Islet precursor cell (in vitro differentiated cells): ENCODE data around the gene MSI2.

ENCODE experiments used
- DNase-seq: peaks from one replicate; pipeline ENCODE4 v3.0.0-alpha.2; 2018

Gene MSI2

DNA sequence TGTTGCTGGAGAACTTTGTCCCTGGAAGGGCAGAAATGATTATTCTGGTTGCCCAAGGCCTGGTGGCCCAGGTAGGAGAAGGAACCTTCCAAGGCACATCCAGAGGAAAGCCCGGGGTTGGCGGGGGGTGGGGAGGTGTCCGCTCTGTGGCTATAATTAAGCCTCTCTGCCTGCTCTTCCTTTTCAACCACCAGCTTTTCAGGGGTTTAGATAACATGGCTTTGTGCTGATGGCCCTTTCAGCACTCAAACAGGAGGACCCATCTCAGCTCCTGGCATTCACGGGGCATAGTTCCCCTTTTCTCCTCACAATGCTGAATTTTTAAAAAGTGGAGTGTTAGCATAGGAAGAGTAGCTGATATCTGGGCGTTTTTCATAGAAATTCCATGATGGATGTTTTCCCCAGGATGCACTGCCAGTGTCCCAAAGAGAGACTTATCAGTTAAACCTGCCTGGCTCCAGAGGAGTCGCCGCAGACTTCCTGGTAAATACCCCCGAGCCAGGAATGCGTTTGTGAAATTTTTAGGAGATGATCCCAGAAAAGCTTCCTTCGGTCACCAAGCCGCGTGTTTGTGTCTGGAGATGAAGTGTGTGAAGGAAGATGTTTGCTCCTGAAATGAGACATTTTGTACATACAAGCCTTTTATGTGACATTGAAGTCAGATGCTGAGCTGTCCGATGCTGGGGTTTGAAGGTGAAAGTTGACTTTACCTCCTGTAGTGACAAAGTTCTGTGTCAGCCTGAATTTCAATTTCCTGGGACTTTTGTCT lies 188.5 kb downstream of the MSI2 start:
- peak; percentile 91 for DNase-seq

DNA sequence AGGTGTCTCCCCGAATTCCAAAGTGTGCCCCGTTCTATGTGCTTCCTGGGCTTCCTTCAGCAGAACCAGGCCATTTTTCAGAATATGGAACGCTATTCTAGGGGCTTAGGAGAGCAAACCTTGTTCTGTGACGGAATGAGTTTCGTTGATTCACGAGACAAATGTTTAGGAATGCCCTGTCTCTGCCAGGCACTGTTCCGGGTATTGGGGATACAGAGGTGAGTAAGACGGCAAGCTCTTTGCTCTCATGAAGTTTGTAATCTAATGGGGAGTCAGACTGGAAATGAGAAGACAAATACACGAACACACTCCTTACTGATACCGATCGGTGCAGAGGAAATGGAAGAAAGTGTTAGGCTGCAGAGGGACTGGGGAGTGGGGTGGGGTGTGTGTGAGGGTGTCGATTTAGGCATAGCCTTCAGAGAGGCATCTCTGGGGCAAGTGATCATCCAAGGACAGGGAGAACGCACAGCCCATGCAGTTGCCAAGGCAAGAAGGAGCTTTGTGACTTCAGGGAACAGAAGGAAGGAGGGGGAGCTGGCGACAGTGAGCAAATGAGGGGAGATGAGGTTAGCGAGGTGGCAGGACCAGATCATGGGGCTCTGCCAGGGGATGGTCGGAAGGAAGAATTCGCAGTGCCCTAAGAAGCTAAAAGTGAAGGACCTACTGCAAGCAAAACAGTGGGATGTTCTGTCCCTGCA lies 189.6 kb downstream of the MSI2 start:
- DNase-seq: no peak

- DNase-seq: no peak
Observed at GRCh38 chr17:57447357-57447989, 191.2 kb downstream of the MSI2 start.

DNA sequence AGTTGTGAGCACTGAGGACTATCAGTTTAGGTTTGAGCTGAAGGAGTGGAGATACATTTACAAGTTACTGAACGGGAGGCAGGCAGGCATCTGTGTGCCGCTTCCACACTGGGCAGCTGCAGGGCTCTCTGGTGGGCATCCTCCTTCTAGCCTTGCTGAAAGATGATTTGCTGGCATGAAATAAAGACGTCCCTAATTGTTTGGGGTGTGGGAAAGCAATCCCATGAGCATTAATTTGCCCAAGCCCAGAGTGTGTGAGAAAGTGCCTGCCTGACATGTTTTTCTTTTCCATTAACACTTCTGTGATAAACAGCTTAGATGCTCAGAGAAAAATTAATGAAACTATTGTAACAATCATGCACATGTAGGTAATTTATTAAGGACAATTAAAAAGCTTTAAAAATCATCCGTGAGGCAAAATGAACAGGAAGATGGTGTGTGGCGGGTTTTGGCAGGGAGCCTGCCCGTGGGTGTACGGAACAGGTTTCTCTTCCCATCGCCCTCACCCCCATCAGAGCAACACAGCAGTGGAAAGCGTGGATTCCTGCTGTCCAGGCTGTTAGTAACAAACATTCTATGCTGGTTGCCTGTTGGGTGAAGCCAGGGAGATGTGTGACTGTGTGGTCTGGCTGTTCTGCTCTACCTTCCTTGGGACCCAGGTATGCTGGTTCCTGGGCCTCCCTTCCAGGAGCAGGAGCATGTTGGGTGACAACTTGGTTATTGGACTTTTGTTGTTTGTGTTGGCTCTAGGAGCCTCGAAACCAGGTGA lies 191.9 kb downstream of the MSI2 start:
- no peak for DNase-seq

- DNase-seq: no peak
Observed at GRCh38 chr17:57448759-57449283, 192.5 kb downstream of the MSI2 start.

- no peak for DNase-seq
Observed at GRCh38 chr17:57451191-57451590, 194.9 kb downstream of the MSI2 start.

DNA sequence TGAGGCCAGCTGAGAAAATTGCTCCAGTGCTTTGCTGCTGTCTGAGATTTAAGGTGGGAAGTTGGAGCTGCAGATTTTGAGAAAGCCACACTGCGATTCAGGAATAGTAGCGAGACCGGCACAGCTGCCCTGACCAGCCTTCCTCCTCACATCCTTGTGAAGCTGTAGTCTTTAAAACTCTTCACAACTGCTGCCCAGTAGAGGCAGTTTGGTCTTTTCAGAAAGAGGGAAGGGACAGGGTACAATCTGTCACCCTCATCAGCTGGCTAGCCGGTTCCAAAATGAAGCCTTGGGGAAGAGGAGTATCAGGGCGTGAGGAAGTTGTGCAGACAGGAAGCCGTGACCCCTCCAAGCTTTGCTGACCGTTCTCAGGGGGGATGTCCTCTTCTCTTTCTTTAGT lies 195.3 kb downstream of the MSI2 start:
- DNase-seq: no peak

GRCh38 chr17:57453841-57454425 lies 197.6 kb downstream of the MSI2 start:
- DNase-seq: no peak

- DNase-seq: no peak
Observed at GRCh38 chr17:57454729-57455062, 198.4 kb downstream of the MSI2 start.

DNA sequence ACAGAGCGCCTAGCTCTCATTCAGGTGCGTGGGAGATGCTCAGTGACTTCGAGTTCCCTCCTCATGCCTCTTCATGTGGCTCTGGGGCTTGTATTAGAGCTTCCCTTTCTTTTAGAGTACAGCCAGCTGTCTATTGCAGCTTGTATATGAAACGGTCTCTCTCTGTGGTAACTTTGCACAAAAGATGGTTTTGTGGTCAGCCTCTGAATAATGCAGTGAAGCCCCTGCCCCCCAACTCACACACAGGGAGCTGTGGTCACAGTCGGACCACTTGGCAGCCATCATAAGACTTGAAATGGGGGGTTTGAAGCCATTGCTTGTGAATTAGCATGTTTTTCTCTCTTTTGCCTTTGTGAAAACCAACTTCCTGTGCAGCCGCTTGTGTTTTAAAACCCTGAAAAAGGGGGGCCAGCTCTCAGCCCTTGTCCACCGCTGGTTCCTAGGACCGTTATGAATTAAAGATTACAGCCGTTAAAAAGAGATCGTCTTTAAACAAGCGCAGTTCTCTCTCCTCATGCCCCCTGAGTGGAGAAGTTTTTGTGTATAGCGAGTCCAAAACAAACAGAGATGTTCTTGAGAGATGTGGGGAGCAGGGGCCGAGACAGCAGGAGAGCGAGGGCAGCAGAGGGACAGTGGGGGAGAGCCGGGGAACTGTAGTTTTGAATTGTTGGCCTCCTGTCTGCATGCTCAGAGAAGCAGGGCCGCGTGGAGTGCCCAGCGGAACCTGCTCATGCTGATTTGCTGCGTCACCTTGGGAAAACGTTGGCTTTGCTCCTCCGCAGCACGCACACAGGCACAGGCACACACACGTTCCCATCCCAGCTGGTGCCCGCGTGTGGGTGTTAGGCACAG lies 199.0 kb downstream of the MSI2 start:
- DNase-seq: no peak

- no peak for DNase-seq
Observed at GRCh38 chr17:57456622-57457021, 200.3 kb downstream of the MSI2 start.

GRCh38 chr17:57457188-57457587 lies 200.9 kb downstream of the MSI2 start:
- no peak for DNase-seq

DNA sequence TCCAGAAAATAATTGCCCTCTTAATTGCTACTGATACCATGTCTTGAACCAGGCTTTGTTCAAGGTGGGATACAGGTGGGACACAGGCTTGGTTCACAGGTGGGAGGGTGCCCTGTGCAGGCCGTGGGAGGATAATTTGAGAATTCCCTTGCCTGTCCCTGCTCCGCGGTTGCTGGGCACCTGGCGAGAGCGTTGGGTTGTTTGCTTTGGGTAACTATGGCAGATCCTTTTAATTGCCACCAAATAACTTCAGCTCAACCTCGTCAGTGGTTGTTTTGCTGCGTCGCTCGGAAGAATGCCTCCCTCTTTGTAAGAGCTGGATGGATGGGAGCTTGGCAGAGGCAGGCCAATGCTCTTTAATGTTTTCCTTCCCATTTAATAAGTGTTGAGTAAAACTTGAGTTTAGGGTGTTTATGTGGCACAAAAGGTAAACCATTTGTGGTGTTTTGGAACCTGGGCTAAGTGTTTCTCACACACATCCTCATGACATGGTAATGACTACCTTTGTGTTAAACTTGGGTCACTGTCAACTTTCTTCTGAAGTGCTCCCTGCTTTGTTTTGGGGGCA lies 202.5 kb downstream of the MSI2 start:
- DNase-seq: peak; percentile 51

GRCh38 chr17:57459286-57459915 lies 203.1 kb downstream of the MSI2 start:
- DNase-seq: peak; percentile 84

- DNase-seq: no peak
Observed at GRCh38 chr17:57461082-57461481, 204.8 kb downstream of the MSI2 start.

DNA sequence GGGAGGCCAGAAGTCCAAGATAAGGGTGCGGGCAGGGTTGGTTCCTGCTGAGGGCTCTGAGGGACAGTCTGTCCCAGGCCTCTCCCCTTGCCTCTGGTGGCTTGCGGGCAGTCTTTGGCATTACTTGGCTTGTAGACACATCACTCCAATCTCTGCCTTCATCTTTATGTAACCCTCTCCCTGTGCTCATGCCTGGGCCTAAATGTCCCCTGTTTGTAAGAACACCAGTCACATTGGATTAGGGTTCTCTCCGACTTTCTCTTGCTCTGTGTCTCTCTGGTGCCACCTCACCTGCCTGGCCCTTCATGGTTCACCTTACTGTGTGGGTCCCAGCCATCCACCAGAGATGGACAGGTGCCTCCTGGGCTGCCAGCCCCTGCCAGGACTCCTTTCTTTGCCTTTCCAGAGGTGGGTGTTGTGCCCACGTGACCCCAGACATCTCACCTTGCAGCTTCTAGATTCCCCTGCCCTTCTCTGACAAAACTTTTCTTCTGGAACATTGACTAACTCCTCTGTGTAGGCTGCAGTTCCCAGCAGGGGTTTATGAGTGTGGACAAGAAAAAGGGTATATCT lies 205.8 kb downstream of the MSI2 start:
- no peak for DNase-seq

GRCh38 chr17:57463103-57463885 lies 207.0 kb downstream of the MSI2 start:
- no peak for DNase-seq

DNA sequence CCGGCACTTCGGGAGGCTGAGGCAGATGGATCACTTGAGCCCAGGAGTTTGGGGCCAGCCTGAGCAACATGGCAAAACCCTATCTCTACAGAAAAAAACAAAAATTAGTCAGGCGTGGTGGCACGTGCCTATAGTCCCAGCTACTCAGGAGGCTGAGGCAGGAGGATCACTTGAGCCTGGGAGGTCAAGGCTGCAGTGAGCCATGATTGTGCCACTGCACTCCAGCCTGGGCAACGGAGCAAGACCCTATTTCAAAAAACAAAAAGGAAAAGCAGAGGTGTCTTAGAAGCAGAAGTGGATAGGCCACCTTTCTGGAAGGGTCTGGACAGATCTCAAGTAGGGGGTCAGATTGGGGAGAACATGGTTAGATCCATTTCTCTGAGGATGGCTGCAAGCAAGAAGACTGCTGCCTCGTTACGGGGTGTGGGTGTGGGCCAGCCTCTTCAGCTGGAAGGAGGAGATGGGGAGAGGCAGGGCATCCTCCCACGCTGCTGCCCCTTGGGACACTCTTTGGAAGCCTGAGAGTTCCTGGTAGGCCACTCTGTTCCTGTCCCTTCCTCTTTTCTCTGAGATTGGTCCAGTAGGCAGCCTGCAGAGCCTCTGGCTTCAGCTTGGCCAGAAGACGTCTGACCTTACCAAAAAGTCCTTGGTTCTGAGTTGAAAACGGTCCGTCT lies 208.0 kb downstream of the MSI2 start:
- DNase-seq: no peak

DNA sequence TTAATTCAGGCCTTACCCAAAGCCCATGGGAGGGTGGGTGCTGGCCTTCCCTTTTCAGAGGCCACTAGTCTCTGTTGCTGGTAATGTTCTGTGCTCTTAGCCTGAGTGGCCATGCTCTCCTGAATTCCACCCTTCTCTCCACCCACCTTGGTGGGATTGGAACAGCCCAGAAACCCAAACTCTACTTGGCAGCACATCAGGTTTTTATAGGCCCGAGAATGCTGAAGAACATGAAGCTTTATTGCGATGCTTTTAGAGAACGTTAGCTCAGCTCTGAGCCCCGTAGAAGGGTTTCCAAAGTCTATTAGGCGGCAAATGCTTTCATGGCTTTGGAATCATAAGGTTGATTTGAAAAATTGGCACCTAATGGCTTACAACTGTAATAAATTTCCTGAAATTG lies 209.3 kb downstream of the MSI2 start:
- no peak for DNase-seq
